Adipocyte (in vitro differentiated cells): ENCODE results near the gene SYCP3.

ENCODE experiments used
- DNase-seq: peaks from one replicate; pipeline ENCODE4 v3.0.0-alpha.2; 2015; ENCODE audit warnings: low read depth
- H3K27me3 ChIP-seq: replicated peaks from 2 replicates; pipeline ENCODE4 v1.7.0; 2013; ENCODE audit warnings: mild to moderate bottlenecking, low read length, moderate library complexity; ENCODE audit not compliant: control insufficient read depth, insufficient read depth
- H3K36me3 ChIP-seq: 2 replicates; pipeline ENCODE4 v1.7.0; 2013; ENCODE audit warnings: low read length, mild to moderate bottlenecking, moderate library complexity; ENCODE audit not compliant: control insufficient read depth, insufficient read depth, severe bottlenecking
- H3K4me1 ChIP-seq: 2 replicates; pipeline ENCODE4 v1.7.0; 2013; ENCODE audit warnings: mild to moderate bottlenecking, low read length, moderate library complexity; ENCODE audit not compliant: control insufficient read depth, insufficient read depth
- H3K4me3 ChIP-seq: 2 replicates; pipeline ENCODE4 v1.7.0; 2013; ENCODE audit warnings: mild to moderate bottlenecking, low read length, moderate library complexity
- H3K9ac ChIP-seq: 2 replicates; pipeline ENCODE4 v1.7.0; 2013; ENCODE audit warnings: mild to moderate bottlenecking, low read length, moderate library complexity
- H3K9me3 ChIP-seq: 2 replicates; pipeline ENCODE4 v1.7.0; 2013; ENCODE audit warnings: mild to moderate bottlenecking, low read length, moderate library complexity; ENCODE audit not compliant: control insufficient read depth

SYCP3 gene

GRCh38 chr12:101775816-101776215 is 36.6 kb upstream of the SYCP3 start:
- no peak for DNase-seq
- no peak overlapping the region for H3K9ac ChIP-seq
- no peaks in the 10 kb centered on the region for H3K4me1 ChIP-seq
- no peak overlapping the region for H3K4me3 ChIP-seq
- peaks cover 8% of the 10 kb centered on the region for H3K36me3 ChIP-seq
- H3K9me3 ChIP-seq = no peaks in the 10 kb centered on the region
- no peaks in the 10 kb centered on the region for H3K27me3 ChIP-seq

- DNase-seq = peak; percentile 86
- Histone ChIP-seq H3K27me3 (no peaks in the 10 kb centered on the region), H3K36me3 (peaks cover 15% of the 10 kb centered on the region), H3K9me3 (no peaks in the 10 kb centered on the region), H3K4me1 (no peaks in the 10 kb centered on the region), H3K4me3 (no peak overlapping the region), H3K9ac (no peak overlapping the region)
Observed at GRCh38 chr12:101773650-101774162, 34.4 kb upstream of the SYCP3 start.

GRCh38 chr12:101772012-101772775 is 32.9 kb upstream of the SYCP3 start:
- no peaks in the 10 kb centered on the region for H3K27me3 ChIP-seq
- peaks cover 16% of the 10 kb centered on the region for H3K36me3 ChIP-seq
- H3K9ac ChIP-seq = no peak overlapping the region
- no peak for DNase-seq
- no peaks in the 10 kb centered on the region for H3K4me1 ChIP-seq
- no peaks in the 10 kb centered on the region for H3K9me3 ChIP-seq
- H3K4me3 ChIP-seq = no peak overlapping the region

GRCh38 chr12:101769865-101770264 is 30.6 kb upstream of the SYCP3 start:
- H3K9ac ChIP-seq = no peak overlapping the region
- H3K36me3 ChIP-seq = peaks cover 24% of the 10 kb centered on the region
- DNase-seq = no peak
- H3K27me3 ChIP-seq = no peaks in the 10 kb centered on the region
- no peaks in the 10 kb centered on the region for H3K4me1 ChIP-seq
- H3K4me3 ChIP-seq = no peak overlapping the region
- no peaks in the 10 kb centered on the region for H3K9me3 ChIP-seq

- peaks cover 3% of the 10 kb centered on the region for H3K4me1 ChIP-seq
- H3K9me3 ChIP-seq = no peaks in the 10 kb centered on the region
- H3K4me3 ChIP-seq = no peak overlapping the region
- H3K27me3 ChIP-seq = no peaks in the 10 kb centered on the region
- DNase-seq = no peak
- no peak overlapping the region for H3K9ac ChIP-seq
- H3K36me3 ChIP-seq = peaks cover 25% of the 10 kb centered on the region
Observed at GRCh38 chr12:101768781-101769180, 29.5 kb upstream of the SYCP3 start.

- no peak for DNase-seq
- H3K9ac ChIP-seq = no peak overlapping the region
- H3K27me3 ChIP-seq = no peaks in the 10 kb centered on the region
- no peak overlapping the region for H3K4me3 ChIP-seq
- peaks cover 25% of the 10 kb centered on the region for H3K36me3 ChIP-seq
- H3K4me1 ChIP-seq = peaks cover 8% of the 10 kb centered on the region
- no peaks in the 10 kb centered on the region for H3K9me3 ChIP-seq
Observed at GRCh38 chr12:101767537-101767936, 28.3 kb upstream of the SYCP3 start.

- no peak for DNase-seq
- H3K9ac ChIP-seq = no peak overlapping the region
- H3K4me3 ChIP-seq = no peak overlapping the region
- peaks cover 29% of the 10 kb centered on the region for H3K36me3 ChIP-seq
- H3K27me3 ChIP-seq = no peaks in the 10 kb centered on the region
- no peaks in the 10 kb centered on the region for H3K9me3 ChIP-seq
- H3K4me1 ChIP-seq = peaks cover 8% of the 10 kb centered on the region
Observed at GRCh38 chr12:101764051-101764792, 25.0 kb upstream of the SYCP3 start.

GRCh38 chr12:101763246-101763931 is 24.1 kb upstream of the SYCP3 start:
- Histone ChIP-seq H3K27me3 (no peaks in the 10 kb centered on the region), H3K4me3 (no peak overlapping the region), H3K4me1 (peaks cover 8% of the 10 kb centered on the region), H3K36me3 (peaks cover 29% of the 10 kb centered on the region), H3K9ac (no peak overlapping the region), H3K9me3 (no peaks in the 10 kb centered on the region)
- no peak for DNase-seq

GRCh38 chr12:101761781-101762180 is 22.5 kb upstream of the SYCP3 start:
- H3K27me3 ChIP-seq = no peaks in the 10 kb centered on the region
- peaks cover 26% of the 10 kb centered on the region for H3K36me3 ChIP-seq
- no peak overlapping the region for H3K4me3 ChIP-seq
- no peaks in the 10 kb centered on the region for H3K9me3 ChIP-seq
- H3K4me1 ChIP-seq = peaks cover 8% of the 10 kb centered on the region
- no peak for DNase-seq
- no peak overlapping the region for H3K9ac ChIP-seq

- Histone ChIP-seq H3K36me3 (peaks cover 24% of the 10 kb centered on the region), H3K4me1 (peaks cover 8% of the 10 kb centered on the region), H3K9me3 (no peaks in the 10 kb centered on the region), H3K4me3 (no peak overlapping the region), H3K9ac (no peak overlapping the region), H3K27me3 (no peaks in the 10 kb centered on the region)
- no peak for DNase-seq
Observed at GRCh38 chr12:101761350-101761749, 22.1 kb upstream of the SYCP3 start.

- peaks cover 8% of the 10 kb centered on the region for H3K4me1 ChIP-seq
- no peaks in the 10 kb centered on the region for H3K27me3 ChIP-seq
- no peak overlapping the region for H3K9ac ChIP-seq
- H3K36me3 ChIP-seq = peaks cover 28% of the 10 kb centered on the region
- DNase-seq = peak; percentile 68
- H3K4me3 ChIP-seq = no peak overlapping the region
- H3K9me3 ChIP-seq = no peaks in the 10 kb centered on the region
Observed at GRCh38 chr12:101759396-101760047, 20.3 kb upstream of the SYCP3 start.
